H9 (cell line): ENCODE data around the gene EIF2D. TPM values are rescaled to one million over a fixed set of nuclear protein-coding genes. Genes with fewer than 3 reads are reported as not detected.
A peak's percentile ranks its signal among the peaks of the same experiment; 100 is the strongest.

Experiments used
- DNase-seq: peaks from one replicate; pipeline ENCODE4 v3.0.0-alpha.2; 2017
- H2AFZ ChIP-seq: one replicate; pipeline ENCODE4 v1.6.1; 2013; ENCODE audit warnings: mild to moderate bottlenecking, low read length, control low read depth, moderate library complexity
- H2AK5ac ChIP-seq: 2 replicates; pipeline ENCODE4 v1.6.1; 2013; ENCODE audit warnings: low read length, control low read depth, mixed read lengths; ENCODE audit not compliant: insufficient read length
- H2BK120ac ChIP-seq: one replicate; pipeline ENCODE4 v1.6.1; 2013; ENCODE audit warnings: low read depth, mild to moderate bottlenecking, low read length, control low read depth, inconsistent platforms; ENCODE audit not compliant: poor library complexity, severe bottlenecking
- H2BK12ac ChIP-seq: 2 replicates; pipeline ENCODE4 v1.6.1; 2013; ENCODE audit warnings: low read length, control low read depth, mixed read lengths, low read depth; ENCODE audit not compliant: insufficient read length
- H2BK15ac ChIP-seq: 2 replicates; pipeline ENCODE4 v1.6.1; 2013; ENCODE audit warnings: low read depth, low read length, control low read depth
- H2BK20ac ChIP-seq: one replicate; pipeline ENCODE4 v1.6.1; 2013; ENCODE audit warnings: low read depth, mild to moderate bottlenecking, low read length, control low read depth, inconsistent platforms; ENCODE audit not compliant: poor library complexity, severe bottlenecking
- H2BK5ac ChIP-seq: 2 replicates; pipeline ENCODE4 v1.6.1; 2013; ENCODE audit warnings: low read length, control low read depth, mixed read lengths; ENCODE audit not compliant: insufficient read length
- H3K14ac ChIP-seq: 2 replicates; pipeline ENCODE4 v1.6.1; 2013; ENCODE audit warnings: low read length, control low read depth; ENCODE audit not compliant: insufficient read depth
- H3K18ac ChIP-seq: 2 replicates; pipeline ENCODE4 v1.6.1; 2013; ENCODE audit warnings: low read depth, mild to moderate bottlenecking, mixed read lengths, low read length, control low read depth; ENCODE audit not compliant: insufficient read length
- H3K23ac ChIP-seq: 2 replicates; pipeline ENCODE4 v1.6.1; 2013; ENCODE audit warnings: low read length, control low read depth, mixed read lengths, low read depth; ENCODE audit not compliant: insufficient read length
- H3K23me2 ChIP-seq: 2 replicates; pipeline ENCODE4 v1.6.1; 2013; ENCODE audit warnings: low read depth, mild to moderate bottlenecking, mixed read lengths, low read length, control low read depth; ENCODE audit not compliant: insufficient read length, poor library complexity, severe bottlenecking
- H3K27ac ChIP-seq: 2 replicates; pipeline ENCODE4 v1.5.1; 2013; ENCODE audit warnings: low read length, control low read depth, mixed read lengths, low read depth; ENCODE audit not compliant: insufficient read length
- H3K27me3 ChIP-seq: 2 replicates; pipeline ENCODE4 v1.6.1; 2013; ENCODE audit warnings: low read length, control low read depth, inconsistent platforms; ENCODE audit not compliant: insufficient read depth
- H3K4ac ChIP-seq: 2 replicates; pipeline ENCODE4 v1.6.1; 2013; ENCODE audit warnings: low read depth, mild to moderate bottlenecking, control low read depth, inconsistent platforms, low read length, moderate library complexity
- H3K4me1 ChIP-seq: 2 replicates; pipeline ENCODE4 v1.6.1; 2013; ENCODE audit warnings: low read length, control low read depth, inconsistent platforms; ENCODE audit not compliant: insufficient read depth
- H3K4me2 ChIP-seq: 2 replicates; pipeline ENCODE4 v1.6.1; 2013; ENCODE audit warnings: low read length, control low read depth, mixed read lengths; ENCODE audit not compliant: insufficient read length, insufficient read depth
- H3K56ac ChIP-seq: 2 replicates; pipeline ENCODE4 v1.6.1; 2013; ENCODE audit warnings: low read depth, mild to moderate bottlenecking, mixed read lengths, low read length, control low read depth; ENCODE audit not compliant: insufficient read length
- H3K79me1 ChIP-seq: 2 replicates; pipeline ENCODE4 v1.6.1; 2013; ENCODE audit warnings: low read depth, mild to moderate bottlenecking, moderate library complexity, low read length, control low read depth, inconsistent platforms; ENCODE audit not compliant: insufficient read depth, poor library complexity, severe bottlenecking
- H3K79me2 ChIP-seq: 2 replicates; pipeline ENCODE4 v1.6.1; 2013; ENCODE audit warnings: low read length, control low read depth, inconsistent platforms; ENCODE audit not compliant: insufficient read depth
- H3K9ac ChIP-seq: 2 replicates; pipeline ENCODE4 v1.6.1; 2013; ENCODE audit warnings: low read length, control low read depth, mixed read lengths; ENCODE audit not compliant: insufficient read length; ENCODE audit errors: extremely low read depth
- H3K9me3 ChIP-seq: one replicate; pipeline ENCODE4 v1.6.1; 2013; ENCODE audit warnings: low read depth, low read length, inconsistent platforms; ENCODE audit not compliant: control insufficient read depth
- H3T11ph ChIP-seq: one replicate; pipeline ENCODE4 v1.6.1; 2013; ENCODE audit warnings: mild to moderate bottlenecking, low read length, control low read depth, inconsistent platforms
- H4K20me1 ChIP-seq: one replicate; pipeline ENCODE4 v1.6.1; 2013; ENCODE audit not compliant: control insufficient read depth, insufficient read length, insufficient read depth
- H4K5ac ChIP-seq: 2 replicates; pipeline ENCODE4 v1.6.1; 2013; ENCODE audit warnings: low read depth, mild to moderate bottlenecking, mixed read lengths, low read length, control low read depth; ENCODE audit not compliant: insufficient read length
- H4K8ac ChIP-seq: replicated peaks from 2 replicates; pipeline ENCODE4 v1.6.1; 2013; ENCODE audit warnings: low read length, control low read depth, mixed read lengths, low read depth; ENCODE audit not compliant: insufficient read length
- H4K91ac ChIP-seq: 2 replicates; pipeline ENCODE4 v1.6.1; 2013; ENCODE audit warnings: low read depth, mild to moderate bottlenecking, moderate library complexity, mixed read lengths, low read length, control low read depth; ENCODE audit not compliant: insufficient read length
- H3K27ac Mint-ChIP-seq, 3 experiments: 2 replicates in 2 of 3; 3 replicates in 1 of 3; pipeline ENCODE4 v1.8.0; 2020 to 2021; ENCODE audit warnings: mixed read lengths in 3 of 3, mild to moderate bottlenecking in 1 of 3, moderate library complexity in 1 of 3
- H3K27me3 Mint-ChIP-seq: 2 replicates; pipeline ENCODE4 v1.8.0; 2021; ENCODE audit warnings: low read depth, mild to moderate bottlenecking, moderate library complexity, mixed read lengths
- H3K36me3 Mint-ChIP-seq, 3 experiments: 2 replicates in 2 of 3; 3 replicates in 1 of 3; pipeline ENCODE4 v1.8.0; 2020 to 2021; ENCODE audit warnings: low read depth in 3 of 3, mixed read lengths in 3 of 3; ENCODE audit not compliant: insufficient read depth in 1 of 3
- H3K4me1 Mint-ChIP-seq, 2 experiments: 2 replicates each; pipeline ENCODE4 v1.8.0; 2020; ENCODE audit warnings: mixed read lengths in 2 of 2
- H3K4me3 Mint-ChIP-seq, 2 experiments: 2 replicates in 1 of 2; 3 replicates in 1 of 2; pipeline ENCODE4 v1.8.0; 2020 to 2021; ENCODE audit warnings: mild to moderate bottlenecking in 2 of 2, mixed read lengths in 2 of 2, moderate library complexity in 1 of 2
- H3K9me3 Mint-ChIP-seq, 2 experiments: 2 replicates in 1 of 2; 3 replicates in 1 of 2; pipeline ENCODE4 v1.8.0; 2020; ENCODE audit warnings: mild to moderate bottlenecking in 2 of 2, mixed read lengths in 2 of 2, moderate library complexity in 1 of 2
- WGBS: extraction: QIAGEN DNeasy Blood & Tissue Kit; methylation state at CpG from one replicate; pipeline ENCODE4 v1.1.7; 2013; ENCODE audit warnings: missing lambda C conversion rate, low lambda C conversion rate, mixed read lengths; ENCODE audit not compliant: insufficient read length; ENCODE audit errors: extremely low coverage; 5-methylcytosine and 5-hydroxymethylcytosine counted together
- total RNA-seq: library from RNA; stranded (reverse); gene quantifications from 2 replicates; pipeline ENCODE4 v1.2.1, GENCODE V29; 2021
- TF ChIP-seq, protein P1 (sequence below): fragments of 200-600 bp; sonication (generic); conservative IDR thresholded peaks from 3 replicates; pipeline ENCODE4 v1.8.0; 2021; ENCODE audit warnings: antibody characterized with exemption, mild to moderate bottlenecking

EIF2D gene
- total RNA-seq, 1 experiment from 2014 or later, result 35.8 TPM

DNA sequence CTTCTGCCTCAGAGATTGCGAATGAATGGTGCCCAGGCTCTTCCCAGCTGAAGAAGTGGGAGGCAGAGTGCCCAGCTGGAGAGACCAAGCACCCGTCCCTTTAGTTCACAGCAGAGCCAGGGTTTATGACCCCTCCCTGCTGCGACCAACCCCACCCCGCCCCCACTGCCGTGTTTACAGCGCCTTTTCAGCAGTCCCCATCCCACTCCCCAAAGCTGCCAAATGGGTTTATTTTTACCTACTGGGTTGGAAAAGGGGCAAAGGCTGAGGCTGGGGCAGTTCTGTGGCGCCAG is 46.7 kb upstream of the EIF2D start:
- H3K27me3 ChIP-seq, result peaks cover 8% of the 10 kb centered on the region; the same call in 1 of the 2 replicates

More for the DNA sequence above, 46.7 kb upstream of the EIF2D start:
- Histone ChIP-seq H3K56ac (no peak overlapping the region), H3K27ac (no peak overlapping the region), H3K4ac (no peak overlapping the region), H3T11ph (no peak overlapping the region), H2BK20ac (no peak overlapping the region), H3K4me1 (peaks cover 4% of the 10 kb centered on the region), H3K9ac (no peak overlapping the region), H4K91ac (no peak overlapping the region), H3K23me2 (peaks cover 2% of the 10 kb centered on the region), H4K5ac (no peak overlapping the region), H3K9me3 (no peaks in the 10 kb centered on the region), H2BK5ac (no peak overlapping the region), H2AFZ (no peak overlapping the region), H4K8ac (no peak overlapping the region), H3K18ac (no peak overlapping the region), H2AK5ac (no peak overlapping the region), H2BK120ac (no peak overlapping the region), H3K79me1 (no peaks in the 10 kb centered on the region), H3K23ac (no peak overlapping the region), H3K79me2 (no peaks in the 10 kb centered on the region), H3K4me2 (peak overlapping the region; percentile 67), H4K20me1 (no peaks in the 10 kb centered on the region), H2BK15ac (no peak overlapping the region), H3K14ac (no peak overlapping the region), H2BK12ac (no peak overlapping the region)
- no CpG with 5 or more reads among the region's 7 CpGs for WGBS
- TF ChIP-seq, protein P1, sequence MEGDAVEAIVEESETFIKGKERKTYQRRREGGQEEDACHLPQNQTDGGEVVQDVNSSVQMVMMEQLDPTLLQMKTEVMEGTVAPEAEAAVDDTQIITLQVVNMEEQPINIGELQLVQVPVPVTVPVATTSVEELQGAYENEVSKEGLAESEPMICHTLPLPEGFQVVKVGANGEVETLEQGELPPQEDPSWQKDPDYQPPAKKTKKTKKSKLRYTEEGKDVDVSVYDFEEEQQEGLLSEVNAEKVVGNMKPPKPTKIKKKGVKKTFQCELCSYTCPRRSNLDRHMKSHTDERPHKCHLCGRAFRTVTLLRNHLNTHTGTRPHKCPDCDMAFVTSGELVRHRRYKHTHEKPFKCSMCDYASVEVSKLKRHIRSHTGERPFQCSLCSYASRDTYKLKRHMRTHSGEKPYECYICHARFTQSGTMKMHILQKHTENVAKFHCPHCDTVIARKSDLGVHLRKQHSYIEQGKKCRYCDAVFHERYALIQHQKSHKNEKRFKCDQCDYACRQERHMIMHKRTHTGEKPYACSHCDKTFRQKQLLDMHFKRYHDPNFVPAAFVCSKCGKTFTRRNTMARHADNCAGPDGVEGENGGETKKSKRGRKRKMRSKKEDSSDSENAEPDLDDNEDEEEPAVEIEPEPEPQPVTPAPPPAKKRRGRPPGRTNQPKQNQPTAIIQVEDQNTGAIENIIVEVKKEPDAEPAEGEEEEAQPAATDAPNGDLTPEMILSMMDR, result no peak
- no peaks in the 10 kb centered on the region; a peak in 1 of 7 replicates for H3K36me3 Mint-ChIP-seq
- no peak overlapping the region for H3K4me3 Mint-ChIP-seq
- H3K9me3 Mint-ChIP-seq, result no peaks in the 10 kb centered on the region
- H3K27me3 Mint-ChIP-seq, result peaks cover 71% of the 10 kb centered on the region
- peak; percentile 34 for DNase-seq
- peaks cover 14 to 22% of the 10 kb centered on the region in 2 experiments for H3K4me1 Mint-ChIP-seq
- H3K27ac Mint-ChIP-seq, result no peak overlapping the region
